GM12801 (cell line): ENCODE measurements around the gene BCAS1.

Experiments used
- CTCF ChIP-seq: IDR thresholded peaks from one replicate; pipeline ENCODE4 v1.5.1; 2011; ENCODE audit warnings: control low read depth; ENCODE audit not compliant: insufficient read length; ENCODE audit errors: extremely low read depth

BCAS1 gene

DNA sequence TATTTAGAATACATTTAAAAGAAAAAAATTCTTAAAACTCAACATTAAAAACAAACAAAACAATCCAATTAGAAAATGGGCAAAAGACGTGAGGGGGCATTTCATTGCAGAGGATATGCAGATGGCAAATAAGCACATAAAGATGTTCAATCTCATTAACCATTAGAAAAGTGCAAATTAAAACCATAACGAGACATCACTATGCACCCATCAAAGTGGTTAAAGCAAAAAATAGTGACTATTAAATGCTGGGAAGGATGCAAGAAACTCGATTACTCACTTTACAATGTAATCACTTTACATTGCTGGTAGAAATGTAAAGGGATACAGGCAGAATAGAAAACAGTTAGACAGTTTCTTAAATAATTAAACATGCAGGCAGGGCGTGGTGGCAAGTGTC, 59.0 kb downstream of the BCAS1 start:
- TF ChIP-seq CTCF = no peak

- TF ChIP-seq CTCF = no peak
Observed at GRCh38 chr20:54005524-54005923, 64.9 kb downstream of the BCAS1 start.

GRCh38 chr20:54004445-54004844, 65.9 kb downstream of the BCAS1 start:
- TF ChIP-seq CTCF = no peak

DNA sequence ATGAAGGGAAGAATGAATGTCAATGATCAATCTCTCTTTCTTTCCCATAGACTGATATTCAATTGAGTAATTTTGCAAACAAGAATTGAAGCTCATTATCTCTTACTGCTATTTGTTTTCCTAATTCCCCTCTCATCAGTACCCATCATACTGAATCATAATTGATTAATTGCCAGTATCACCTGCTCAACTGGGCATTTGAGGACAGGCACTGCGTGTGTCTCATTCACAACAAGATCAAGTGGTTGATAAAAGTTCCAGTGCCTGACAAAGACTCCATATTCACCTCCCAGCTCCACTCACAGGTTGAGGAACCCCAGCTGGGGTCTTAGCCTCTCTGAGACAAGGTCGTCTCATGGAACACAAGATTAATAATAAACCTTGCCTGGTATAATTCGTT, 67.7 kb downstream of the BCAS1 start:
- TF ChIP-seq CTCF = no peak

- TF ChIP-seq CTCF = no peak
Observed at GRCh38 chr20:54002056-54002575, 68.3 kb downstream of the BCAS1 start.

DNA sequence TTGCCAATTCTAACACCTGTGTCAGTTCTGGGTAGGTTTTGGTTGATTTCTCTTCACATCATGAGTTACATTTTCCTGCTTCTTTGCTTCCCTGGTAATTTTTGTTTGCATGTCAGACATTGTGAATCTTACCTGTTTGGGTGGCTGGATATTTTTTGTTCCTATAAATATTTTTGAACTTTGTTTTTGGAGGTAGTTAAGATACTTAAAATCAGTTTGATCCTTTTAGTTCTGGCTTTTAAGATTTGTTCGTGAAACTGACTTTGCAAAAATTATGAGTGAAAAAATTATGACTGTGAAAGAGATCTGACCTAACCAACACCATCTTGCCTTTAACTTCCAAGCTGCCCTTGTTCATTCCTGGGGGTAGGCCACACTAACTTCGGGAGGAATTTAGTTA, 69.5 kb downstream of the BCAS1 start:
- TF ChIP-seq CTCF = no peak

GRCh38 chr20:54000262-54000661, 70.1 kb downstream of the BCAS1 start:
- no peak for TF ChIP-seq CTCF

DNA sequence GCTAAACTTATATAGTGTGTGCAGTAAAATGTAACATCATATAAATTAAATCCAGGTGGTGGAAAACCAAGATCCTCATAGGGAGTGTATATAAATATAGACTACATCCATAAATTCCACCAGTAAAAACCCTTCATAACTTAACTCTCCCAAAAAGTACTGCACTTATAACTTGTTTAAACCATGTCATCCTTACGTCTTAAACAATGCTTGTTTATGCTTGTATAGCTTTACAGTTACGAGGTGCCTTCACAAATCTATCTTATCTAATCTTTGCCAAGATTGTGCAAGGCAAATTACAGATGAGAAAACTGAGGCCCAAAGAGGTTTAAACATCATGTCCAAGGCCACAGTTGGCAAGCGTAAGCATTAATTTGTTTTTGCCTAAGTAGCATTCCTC, 71.3 kb downstream of the BCAS1 start:
- no peak for TF ChIP-seq CTCF
